ENCODE measurements around the gene MRPS33.

DNA sequence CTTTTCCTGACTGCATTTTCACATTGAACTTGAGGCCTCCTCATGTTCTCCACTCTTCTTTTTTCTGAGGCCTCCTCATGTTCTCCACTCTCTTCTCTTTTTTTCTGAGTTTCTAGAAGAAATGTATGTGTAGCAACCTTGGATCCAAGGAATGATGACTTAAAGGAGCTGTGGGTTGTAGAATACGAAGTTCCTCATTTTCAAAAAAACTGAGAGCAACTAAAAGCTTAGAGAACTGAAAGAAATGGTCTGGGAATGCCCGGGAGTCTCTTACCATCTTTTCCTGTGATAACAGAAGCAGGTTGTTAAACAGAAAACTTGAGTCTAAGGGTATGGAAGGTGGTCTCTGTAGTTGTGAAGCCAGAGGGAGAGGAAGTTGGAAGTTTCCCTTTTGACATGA is 32.8 kb downstream of the MRPS33 start:
- no peak for TF ChIP-seq GATA3 (IDR thresholded peaks at IDR 0.05; ENCODE audit: low read depth, low read length)
- TF ChIP-seq GATA2 (IDR thresholded peaks at IDR 0.05; ENCODE audit: low read depth, low read length) = no peak

Data from SH-SY5Y (cell line).